HCT116 (cell line): ENCODE results near the gene PGBD4.

Source experiments
- POLR2AphosphoS5 ChIP-seq: IDR thresholded peaks from 2 replicates; pipeline ENCODE4 v1.6.1; 2011; ENCODE audit warnings: mild to moderate bottlenecking, low read depth, low read length, moderate library complexity
- TF ChIP-seq, protein P1 (sequence below), 3 experiments: fragments of 200-600 bp in 1 of 3; sonication (generic) in 1 of 3; IDR thresholded peaks in 2 of 3; conservative IDR thresholded peaks in 1 of 3; 2 replicates each; pipeline ENCODE4 v1.5.1; 2012 to 2017; ENCODE audit warnings: low read depth in 2 of 3, low read length in 2 of 3, antibody characterized with exemption in 1 of 3, borderline replicate concordance in 1 of 3, control low read depth in 1 of 3, mild to moderate bottlenecking in 1 of 3, mixed read lengths in 1 of 3, mixed run types in 1 of 3, moderate library complexity in 1 of 3; ENCODE audit not compliant: insufficient read depth in 1 of 3
- TF ChIP-seq, protein P2 (sequence below): IDR thresholded peaks from 2 replicates; pipeline ENCODE4 v1.6.1; 2012; ENCODE audit warnings: low read depth
- TF ChIP-seq, protein P3 (sequence below): IDR thresholded peaks from 2 replicates; pipeline ENCODE4 v1.6.1; 2012

DNA sequence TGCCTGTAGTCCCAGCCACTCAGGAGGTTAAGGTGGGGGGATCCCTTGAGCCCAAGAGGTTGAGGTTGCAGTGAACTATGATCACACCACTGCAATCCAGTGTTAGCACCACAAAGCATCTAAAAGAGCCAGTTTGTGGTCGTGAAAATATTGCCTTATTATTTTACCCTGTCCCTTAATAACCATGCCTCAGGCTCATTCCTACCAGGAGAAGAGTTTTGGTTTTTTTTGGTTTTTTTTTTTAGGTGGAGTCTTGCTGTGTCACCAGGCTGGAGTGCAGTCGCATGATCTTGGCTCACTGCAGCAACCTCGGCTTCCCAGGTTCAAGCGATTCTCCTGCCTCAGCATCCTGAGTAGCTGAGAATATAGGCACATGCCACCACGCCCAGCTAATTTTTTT, 45.0 kb upstream of the PGBD4 start:
- TF ChIP-seq, protein P1, sequence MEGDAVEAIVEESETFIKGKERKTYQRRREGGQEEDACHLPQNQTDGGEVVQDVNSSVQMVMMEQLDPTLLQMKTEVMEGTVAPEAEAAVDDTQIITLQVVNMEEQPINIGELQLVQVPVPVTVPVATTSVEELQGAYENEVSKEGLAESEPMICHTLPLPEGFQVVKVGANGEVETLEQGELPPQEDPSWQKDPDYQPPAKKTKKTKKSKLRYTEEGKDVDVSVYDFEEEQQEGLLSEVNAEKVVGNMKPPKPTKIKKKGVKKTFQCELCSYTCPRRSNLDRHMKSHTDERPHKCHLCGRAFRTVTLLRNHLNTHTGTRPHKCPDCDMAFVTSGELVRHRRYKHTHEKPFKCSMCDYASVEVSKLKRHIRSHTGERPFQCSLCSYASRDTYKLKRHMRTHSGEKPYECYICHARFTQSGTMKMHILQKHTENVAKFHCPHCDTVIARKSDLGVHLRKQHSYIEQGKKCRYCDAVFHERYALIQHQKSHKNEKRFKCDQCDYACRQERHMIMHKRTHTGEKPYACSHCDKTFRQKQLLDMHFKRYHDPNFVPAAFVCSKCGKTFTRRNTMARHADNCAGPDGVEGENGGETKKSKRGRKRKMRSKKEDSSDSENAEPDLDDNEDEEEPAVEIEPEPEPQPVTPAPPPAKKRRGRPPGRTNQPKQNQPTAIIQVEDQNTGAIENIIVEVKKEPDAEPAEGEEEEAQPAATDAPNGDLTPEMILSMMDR (IDR thresholded peaks at IDR 0.05 in 2 of 3, conservative IDR thresholded peaks at IDR 0.05 in 1 of 3; ENCODE audit: borderline replicate concordance in 1 of 3, insufficient read depth in 1 of 3, low read depth in 2 of 3, low read length in 2 of 3) = no peak
- TF ChIP-seq POLR2AphosphoS5 = no peak
- TF ChIP-seq, protein P2, sequence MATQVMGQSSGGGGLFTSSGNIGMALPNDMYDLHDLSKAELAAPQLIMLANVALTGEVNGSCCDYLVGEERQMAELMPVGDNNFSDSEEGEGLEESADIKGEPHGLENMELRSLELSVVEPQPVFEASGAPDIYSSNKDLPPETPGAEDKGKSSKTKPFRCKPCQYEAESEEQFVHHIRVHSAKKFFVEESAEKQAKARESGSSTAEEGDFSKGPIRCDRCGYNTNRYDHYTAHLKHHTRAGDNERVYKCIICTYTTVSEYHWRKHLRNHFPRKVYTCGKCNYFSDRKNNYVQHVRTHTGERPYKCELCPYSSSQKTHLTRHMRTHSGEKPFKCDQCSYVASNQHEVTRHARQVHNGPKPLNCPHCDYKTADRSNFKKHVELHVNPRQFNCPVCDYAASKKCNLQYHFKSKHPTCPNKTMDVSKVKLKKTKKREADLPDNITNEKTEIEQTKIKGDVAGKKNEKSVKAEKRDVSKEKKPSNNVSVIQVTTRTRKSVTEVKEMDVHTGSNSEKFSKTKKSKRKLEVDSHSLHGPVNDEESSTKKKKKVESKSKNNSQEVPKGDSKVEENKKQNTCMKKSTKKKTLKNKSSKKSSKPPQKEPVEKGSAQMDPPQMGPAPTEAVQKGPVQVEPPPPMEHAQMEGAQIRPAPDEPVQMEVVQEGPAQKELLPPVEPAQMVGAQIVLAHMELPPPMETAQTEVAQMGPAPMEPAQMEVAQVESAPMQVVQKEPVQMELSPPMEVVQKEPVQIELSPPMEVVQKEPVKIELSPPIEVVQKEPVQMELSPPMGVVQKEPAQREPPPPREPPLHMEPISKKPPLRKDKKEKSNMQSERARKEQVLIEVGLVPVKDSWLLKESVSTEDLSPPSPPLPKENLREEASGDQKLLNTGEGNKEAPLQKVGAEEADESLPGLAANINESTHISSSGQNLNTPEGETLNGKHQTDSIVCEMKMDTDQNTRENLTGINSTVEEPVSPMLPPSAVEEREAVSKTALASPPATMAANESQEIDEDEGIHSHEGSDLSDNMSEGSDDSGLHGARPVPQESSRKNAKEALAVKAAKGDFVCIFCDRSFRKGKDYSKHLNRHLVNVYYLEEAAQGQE = no peak
- TF ChIP-seq, protein P3, sequence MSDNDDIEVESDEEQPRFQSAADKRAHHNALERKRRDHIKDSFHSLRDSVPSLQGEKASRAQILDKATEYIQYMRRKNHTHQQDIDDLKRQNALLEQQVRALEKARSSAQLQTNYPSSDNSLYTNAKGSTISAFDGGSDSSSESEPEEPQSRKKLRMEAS = no peak
